ENCODE measurements around the gene CTNNAL1. TPM values are rescaled to one million over a fixed set of nuclear protein-coding genes. Genes with fewer than 3 reads are reported as not detected.

Gene CTNNAL1
- total and polyA plus RNA-seq, 9 of the 15 experiments (the other 6 are each of a cell fraction or from before 2014, with no cell fraction given) = 23.2 to 78.0 (median 46.7) TPM

GRCh38 chr9:108933718-108934322 is 79.5 kb downstream of the CTNNAL1 start, which contains the start of gene ELP1 (continued):
- no peak for TF ChIP-seq PBX2 (CRISPR knock-in tag; IDR thresholded peaks at IDR 0.05; ENCODE audit: low read depth)
- no peak for TF ChIP-seq PBX2 (tag; conservative IDR thresholded peaks at IDR 0.05; ENCODE audit: low read depth)
- TF ChIP-seq CHD1 (IDR thresholded peaks at IDR 0.05; ENCODE audit: low read length) = no peak
- no peak for TF ChIP-seq FOXO4 (CRISPR knock-in tag; IDR thresholded peaks at IDR 0.05)
- TF ChIP-seq ZNF830 (CRISPR knock-in tag; IDR thresholded peaks at IDR 0.05) = no peak
- TF ChIP-seq ZBTB34 (CRISPR knock-in tag; IDR thresholded peaks at IDR 0.05) = no peak
- no peak for TF ChIP-seq BRF1 (IDR thresholded peaks at IDR 0.05; ENCODE audit: borderline replicate concordance, extremely low read depth, insufficient read length)
- TF ChIP-seq RBM25 (IDR thresholded peaks at IDR 0.05; ENCODE audit: low read depth, low read length, severe bottlenecking) = no peak
- TF ChIP-seq ZNF79 (CRISPR knock-in tag; IDR thresholded peaks at IDR 0.05; ENCODE audit: low read depth) = no peak
- TF ChIP-seq HMG20B (CRISPR knock-in tag; IDR thresholded peaks at IDR 0.05) = no peak
- TF ChIP-seq ATF7 (IDR thresholded peaks at IDR 0.05) = peak; percentile 99
- no peak for TF ChIP-seq NCOA1 (IDR thresholded peaks at IDR 0.05; ENCODE audit: low read depth)
- TF ChIP-seq CHD2 (IDR thresholded peaks at IDR 0.05; ENCODE audit: low read depth, low read length) = no peak
- peak; percentile 90 for TF ChIP-seq C11orf30 (IDR thresholded peaks at IDR 0.05; ENCODE audit: low read depth)
- TF ChIP-seq HDAC8 (tag; IDR thresholded peaks at IDR 0.05) = no peak
- TF ChIP-seq KLF13 (tag; IDR thresholded peaks at IDR 0.05; ENCODE audit: borderline replicate concordance, low read depth) = peak; percentile 71; the same call in 1 of the 2 replicates
- no peak for TF ChIP-seq SRF (CRISPR knock-in tag; IDR thresholded peaks at IDR 0.05)
- TF ChIP-seq ASH1L (IDR thresholded peaks at IDR 0.05; ENCODE audit: borderline replicate concordance, low read depth, partially characterized antibody) = no peak
- TF ChIP-seq KDM2B (CRISPR knock-in tag; IDR thresholded peaks at IDR 0.05) = no peak; the same call in 1 of the 2 replicates
- 0 out of 2 replicates have a peak, but pooled peaks have one; percentile 19 for TF ChIP-seq EP300 (IDR thresholded peaks at IDR 0.05; ENCODE audit: low read length)
- 0 out of 2 replicates have a peak, but pooled peaks have one; percentile 9 for TF ChIP-seq ZKSCAN1 (IDR thresholded peaks at IDR 0.05; ENCODE audit: low read depth, low read length)
- TF ChIP-seq MXI1 (IDR thresholded peaks at IDR 0.05; ENCODE audit: low read depth, low read length) = no peak
- peak; percentile 78 for TF ChIP-seq GABPB1 (CRISPR knock-in tag; IDR thresholded peaks at IDR 0.05)
